HEK293T (cell line): ENCODE measurements around the gene SEZ6.

ENCODE experiments used
- BHLHE40 ChIP-seq: fragments of 450-650 bp; IDR thresholded peaks from 2 replicates; pipeline ENCODE4 v1.6.1; 2016; ENCODE audit warnings: mild to moderate bottlenecking, moderate library complexity, borderline replicate concordance
- CTBP1 ChIP-seq: fragments of 450-650 bp; IDR thresholded peaks from 2 replicates; pipeline ENCODE4 v1.6.1; 2016; ENCODE audit warnings: borderline replicate concordance
- ELF4 ChIP-seq: fragments of 450-650 bp; IDR thresholded peaks from 2 replicates; pipeline ENCODE4 v1.6.1; 2017; ENCODE audit warnings: antibody characterized with exemption
- FOXA1 ChIP-seq: fragments of 450-650 bp; IDR thresholded peaks from 2 replicates; pipeline ENCODE4 v1.6.1; 2016; ENCODE audit warnings: mild to moderate bottlenecking
- FOXM1 ChIP-seq: fragments of 450-650 bp; IDR thresholded peaks from 2 replicates; pipeline ENCODE4 v1.6.1; 2017; ENCODE audit warnings: mild to moderate bottlenecking, borderline replicate concordance
- HDGF ChIP-seq: fragments of 450-650 bp; IDR thresholded peaks from 2 replicates; pipeline ENCODE4 v1.6.1; 2017; ENCODE audit warnings: antibody characterized with exemption, borderline replicate concordance
- L3MBTL2 ChIP-seq: fragments of 450-650 bp; conservative IDR thresholded peaks from 2 replicates; pipeline ENCODE4 v1.6.1; 2016; ENCODE audit warnings: mild to moderate bottlenecking
- NFRKB ChIP-seq: fragments of 450-650 bp; IDR thresholded peaks from 2 replicates; pipeline ENCODE4 v1.6.1; 2016; ENCODE audit warnings: mild to moderate bottlenecking, moderate library complexity
- SP1 ChIP-seq: fragments of 450-650 bp; IDR thresholded peaks from 2 replicates; pipeline ENCODE4 v1.6.1; 2017
- SUZ12 ChIP-seq: fragments of 450-650 bp; IDR thresholded peaks from 2 replicates; pipeline ENCODE4 v1.6.1; 2016; ENCODE audit warnings: mild to moderate bottlenecking
- TARDBP ChIP-seq: fragments of 450-650 bp; IDR thresholded peaks from 2 replicates; pipeline ENCODE4 v1.6.1; 2016
- ZNF384 ChIP-seq: fragments of 450-650 bp; IDR thresholded peaks from 2 replicates; pipeline ENCODE4 v1.6.1; 2016
- TF ChIP-seq, protein P1 (sequence below): fragments of 450-650 bp; IDR thresholded peaks from 2 replicates; pipeline ENCODE4 v1.6.1; 2016

DNA sequence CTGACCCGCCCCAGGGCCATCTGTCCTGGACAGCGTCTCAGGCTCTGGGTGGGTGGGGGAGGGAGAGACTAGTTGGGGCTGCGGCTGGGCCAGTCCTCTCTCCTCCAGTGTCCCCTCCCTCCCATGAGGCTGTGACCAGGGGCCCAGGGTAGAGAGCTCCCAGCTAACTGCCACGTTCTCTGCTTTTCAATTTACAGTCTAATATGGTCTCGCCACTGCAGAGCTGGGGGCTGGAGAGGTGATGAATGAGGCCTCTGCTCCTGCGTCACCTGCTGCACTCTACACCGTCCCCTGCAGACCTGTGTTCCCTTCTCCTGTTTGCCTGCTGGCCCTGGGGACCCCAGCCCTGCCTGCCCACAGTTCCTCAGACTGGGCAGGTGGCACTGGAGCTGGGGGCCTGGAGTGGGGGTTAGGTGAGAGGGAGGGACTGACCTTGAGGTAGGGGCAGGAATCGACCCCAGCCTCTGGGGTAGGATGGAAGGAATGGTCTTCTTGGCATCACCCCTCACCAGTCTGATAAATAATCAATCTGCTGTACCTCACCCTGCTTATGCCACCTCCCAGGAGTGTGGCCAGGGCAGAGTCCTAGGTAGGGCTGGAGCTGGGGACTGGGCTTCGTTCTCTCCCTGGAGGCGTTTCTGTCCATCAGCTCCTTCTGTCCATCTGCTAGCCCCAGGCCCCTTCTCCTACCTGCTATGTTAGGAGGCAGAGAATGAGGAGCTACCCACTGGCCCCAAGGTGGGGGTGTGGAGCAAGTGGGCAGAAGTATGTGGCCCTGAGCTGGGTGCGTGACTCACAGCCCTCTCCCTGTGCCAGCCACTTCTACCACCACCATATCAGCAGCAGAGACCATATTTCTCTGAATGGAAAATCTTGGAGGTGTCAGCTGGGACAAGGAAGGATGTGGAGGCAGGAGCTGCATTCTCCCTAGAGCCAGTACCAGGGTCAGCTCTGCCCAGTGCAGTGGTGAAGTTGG, 12.9 kb downstream of the SEZ6 start:
- TF ChIP-seq TARDBP (no peak), ZNF384 (no peak), ELF4 (no peak), FOXM1 (no peak), FOXA1 (no peak), L3MBTL2 (no peak), BHLHE40 (no peak), SUZ12 (no peak), CTBP1 (no peak), HDGF (no peak), NFRKB (no peak), SP1 (no peak)
- TF ChIP-seq, protein P1, sequence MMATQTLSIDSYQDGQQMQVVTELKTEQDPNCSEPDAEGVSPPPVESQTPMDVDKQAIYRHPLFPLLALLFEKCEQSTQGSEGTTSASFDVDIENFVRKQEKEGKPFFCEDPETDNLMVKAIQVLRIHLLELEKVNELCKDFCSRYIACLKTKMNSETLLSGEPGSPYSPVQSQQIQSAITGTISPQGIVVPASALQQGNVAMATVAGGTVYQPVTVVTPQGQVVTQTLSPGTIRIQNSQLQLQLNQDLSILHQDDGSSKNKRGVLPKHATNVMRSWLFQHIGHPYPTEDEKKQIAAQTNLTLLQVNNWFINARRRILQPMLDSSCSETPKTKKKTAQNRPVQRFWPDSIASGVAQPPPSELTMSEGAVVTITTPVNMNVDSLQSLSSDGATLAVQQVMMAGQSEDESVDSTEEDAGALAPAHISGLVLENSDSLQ: no peak
